GM12872 (cell line): Measurements from ENCODE around the gene TMA16.
A peak's percentile ranks its signal among the peaks of the same experiment; 100 is the strongest.

Source experiments
- CTCF ChIP-seq: IDR thresholded peaks from 3 replicates; pipeline ENCODE4 v1.5.1; 2011; ENCODE audit warnings: low read depth, mild to moderate bottlenecking, low read length, moderate library complexity; ENCODE audit not compliant: insufficient read depth

The TMA16 gene

DNA sequence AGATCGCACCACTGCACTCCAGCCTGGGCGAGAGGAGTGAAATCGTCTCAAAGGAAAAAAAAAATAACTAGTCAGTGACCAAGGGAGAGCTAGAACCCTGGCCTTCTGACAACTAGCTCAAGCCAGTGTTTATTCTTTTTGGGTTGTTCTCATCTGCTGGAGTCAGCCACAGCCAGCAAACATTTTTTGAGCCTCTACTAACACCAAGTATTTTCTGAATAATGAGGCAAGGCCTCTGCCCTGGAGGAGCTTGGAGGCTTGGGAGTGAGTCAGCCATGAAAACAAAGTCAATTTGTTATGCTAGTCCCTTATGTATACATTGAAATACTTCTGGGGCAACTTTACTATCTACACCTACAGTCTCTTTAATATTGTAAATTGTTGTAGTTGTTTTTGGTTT lies 46.5 kb downstream of the TMA16 start:
- TF ChIP-seq CTCF: no peak

- TF ChIP-seq CTCF: no peak
Measured at GRCh38 chr4:163542275-163542674, 47.8 kb downstream of the TMA16 start.

DNA sequence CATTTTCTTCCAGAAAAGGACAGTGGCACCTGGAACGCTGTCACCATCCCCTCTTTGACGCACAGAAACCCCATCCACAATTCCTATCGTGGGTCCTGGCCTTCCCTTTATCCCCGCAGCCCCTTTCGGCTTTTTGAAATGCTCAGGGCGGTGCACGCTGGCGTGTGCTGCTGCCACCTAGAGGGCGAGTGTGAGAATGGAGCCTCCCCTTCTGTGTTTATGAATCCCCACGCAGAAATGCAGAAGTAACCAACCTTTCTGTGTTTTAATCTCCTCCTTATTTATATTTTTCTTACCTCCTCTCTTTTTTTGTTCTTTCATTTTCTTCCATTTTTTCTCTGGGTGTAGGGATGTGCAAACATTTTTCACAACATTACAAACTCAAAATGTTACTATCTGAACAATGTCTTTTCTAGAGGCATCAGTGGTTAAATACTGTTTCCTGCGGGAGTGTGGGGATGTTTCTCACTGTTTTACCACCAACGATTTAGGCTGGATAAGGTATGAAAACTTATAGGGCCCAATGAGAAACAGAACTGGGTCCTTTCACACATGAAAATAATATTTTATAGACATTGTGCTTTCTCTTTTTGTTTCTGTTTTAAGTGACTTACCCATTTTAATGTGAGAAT lies 50.0 kb downstream of the TMA16 start:
- peak; percentile 91 for TF ChIP-seq CTCF

GRCh38 chr4:163548481-163549243 lies 54.2 kb downstream of the TMA16 start:
- TF ChIP-seq CTCF: peak; percentile 51

DNA sequence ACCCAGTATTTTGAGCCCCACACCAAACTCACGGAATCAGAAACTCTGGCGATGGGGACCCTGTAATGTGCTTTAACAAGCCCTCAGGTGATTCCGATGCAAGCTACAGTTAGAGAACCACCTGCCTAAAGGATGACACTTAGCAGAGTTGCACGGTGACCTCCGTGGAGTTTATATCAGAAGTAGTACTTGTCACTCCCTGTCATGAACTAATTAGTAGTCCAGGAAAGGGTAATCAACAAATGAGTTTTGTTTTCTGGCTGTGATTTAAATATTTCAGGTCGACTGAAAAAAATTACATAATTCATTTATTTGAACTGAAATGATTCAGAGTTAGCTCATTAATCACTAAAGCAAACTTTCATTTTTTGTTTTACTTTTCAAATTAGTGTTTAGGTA lies 56.4 kb downstream of the TMA16 start:
- no peak for TF ChIP-seq CTCF

DNA sequence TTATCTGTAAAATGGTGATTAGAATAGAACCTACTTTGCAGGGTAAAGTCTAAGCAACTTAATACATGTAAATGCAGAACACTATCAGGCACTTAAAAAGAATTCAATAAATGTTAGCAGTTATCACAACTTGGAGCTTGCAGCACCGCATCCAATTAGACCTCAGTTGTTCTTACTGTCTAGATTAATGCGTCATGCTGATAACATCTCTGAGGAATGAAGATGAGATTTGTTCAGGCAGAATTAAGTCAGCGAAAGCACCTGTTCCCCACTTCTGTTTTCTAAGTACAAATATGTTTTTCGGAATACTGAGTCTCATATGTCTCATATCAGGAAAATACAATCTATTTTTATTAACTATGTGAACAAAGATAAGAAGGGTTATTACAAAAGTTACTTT lies 58.7 kb downstream of the TMA16 start:
- TF ChIP-seq CTCF: no peak

DNA sequence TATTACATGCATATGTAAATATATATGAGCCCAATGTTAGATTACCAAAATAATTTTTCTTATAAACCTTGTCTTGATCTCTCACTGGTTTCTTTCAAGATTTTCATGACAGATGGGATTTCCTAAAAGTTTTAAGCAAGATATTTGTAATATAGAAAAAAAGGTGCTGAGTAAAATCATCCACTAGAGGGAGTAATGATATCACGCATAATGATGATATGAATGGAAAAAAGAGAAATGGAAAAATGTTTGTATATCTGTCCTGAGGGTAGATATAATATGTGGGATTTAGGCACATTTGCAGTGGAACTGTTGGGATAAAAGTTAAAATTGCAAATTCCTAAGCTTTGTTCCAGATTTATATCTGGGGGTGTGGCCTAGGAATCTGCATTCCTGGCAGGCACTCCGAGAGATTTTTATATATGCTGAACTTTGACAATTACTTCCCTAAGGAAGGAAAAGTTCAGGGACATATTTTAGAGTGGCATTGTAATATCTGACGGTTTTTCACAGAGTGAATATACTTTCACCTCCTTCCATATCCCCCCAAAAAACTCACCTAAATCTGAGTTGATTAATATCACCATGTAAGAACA lies 60.5 kb downstream of the TMA16 start:
- TF ChIP-seq CTCF: peak; percentile 52
